Heart right ventricle (tissue), 16 donors: ENCODE results near the gene SCGB3A1. TPM values are rescaled to one million over a fixed set of nuclear protein-coding genes. Genes with fewer than 3 reads are reported as not detected.
A peak's percentile ranks its signal among the peaks of the same experiment; 100 is the strongest.

Experiments
- ATAC-seq, 8 donors: fragments of 200-7000 bp; cut with Tn5 transposase; one replicate each; pipeline ENCODE4 v1.9.1; 2020; ENCODE audit warnings: mild to moderate bottlenecking in 8 of 8, moderate library complexity in 8 of 8, moderate number of reproducible peaks in 1 of 8
- DNase-seq, 2 donors: peaks; one replicate each; pipeline ENCODE4 v3.0.0-alpha.2; 2020
- H3K27ac ChIP-seq, 10 donors: fragments of 200-600 bp; sonication (generic) in 2 of 10; one replicate each; pipeline versions ENCODE4 v1.5.0 to v1.8.0; 2020 to 2022; ENCODE audit warnings: mild to moderate bottlenecking in 3 of 10
- H3K27me3 ChIP-seq, 7 donors: fragments of 200-600 bp; one replicate each; pipeline ENCODE4 v1.8.0; 2021 to 2022; ENCODE audit warnings: mild to moderate bottlenecking in 2 of 7
- H3K36me3 ChIP-seq, 9 donors: fragments of 200-600 bp; sonication (generic) in 1 of 9; one replicate each; pipeline versions ENCODE4 v1.5.0 to v1.8.0; 2020 to 2022; ENCODE audit warnings: mild to moderate bottlenecking in 2 of 9
- H3K4me1 ChIP-seq, 9 donors: fragments of 200-600 bp; sonication (generic) in 1 of 9; one replicate each; pipeline versions ENCODE4 v1.5.0 to v1.8.0; 2020 to 2022; ENCODE audit warnings: mild to moderate bottlenecking in 4 of 9
- H3K4me3 ChIP-seq, 10 donors: fragments of 200-600 bp; sonication (generic) in 2 of 10; one replicate each; pipeline versions ENCODE4 v1.5.0 to v1.8.0; 2020 to 2022; ENCODE audit warnings: mild to moderate bottlenecking in 7 of 10, moderate library complexity in 2 of 10
- H3K9me3 ChIP-seq, 11 donors: fragments of 200-600 bp in 10 of 11; sonication (generic) in 2 of 11; one replicate each; pipeline versions ENCODE4 v1.5.0 to v1.8.0; 2013 to 2022; ENCODE audit warnings: mild to moderate bottlenecking in 2 of 11, control low read depth in 1 of 11, moderate library complexity in 1 of 11
- WGBS, 2 donors: extraction: QIAGEN DNeasy Blood & Tissue Kit; methylation state at CpG; one replicate each; pipeline ENCODE4 v1.1.7; 2013; ENCODE audit warnings: inconsistent platforms in 1 of 2; 5-methylcytosine and 5-hydroxymethylcytosine counted together
- intact Hi-C, 10 donors: fragments of 100-400 bp; cut with DNase I; formaldehyde crosslinking; loops; one replicate each; pipeline versions ENCODE4 v1.11.1 to v1.14.2; 2022
- long read RNA-seq, 3 donors: library from polyadenylated mRNA; unstranded; transcript quantifications; one replicate each; pipeline ENCODE4 v2.0.0, GENCODE V29; 2020 to 2021
- polyA plus RNA-seq, 2 donors: library from polyadenylated mRNA; stranded (reverse); fragments of 200-250 nt; gene quantifications; one replicate each; pipeline ENCODE4 v1.2.3, GENCODE V29; 2013
- total RNA-seq, 10 donors: library from RNA; stranded (reverse); fragmentation: NEBNext Ultra II Directional in 3 of 10; extraction: Animal tissue kit (Norgen Biotek cat#: 25700) in 3 of 10; gene quantifications; one replicate each; pipeline versions ENCODE4 v1.2.1 to v1.2.4, GENCODE V29; 2021 to 2023
- TF ChIP-seq, protein P1 (sequence below), 9 donors: fragments of 200-600 bp; sonication (generic) in 2 of 9; IDR thresholded peaks; one replicate each; pipeline versions ENCODE4 v1.5.0 to v1.8.0; 2021 to 2022; ENCODE audit warnings: antibody characterized with exemption in 9 of 9, mild to moderate bottlenecking in 5 of 9, moderate library complexity in 1 of 9
- donor health status: Arrhythmogenic right ventricular cardiomyopathy.
- donor health status: ischemic (EF 13 %, LVEDD 7.1; RV severe dilation, severe dysfunction).
- donor health status: healthy with polysubstance abuse.
- donor health status: DM: no; HTN: yes; CAD: no.
- donor health status: DM: no; HTN: no; CAD: no.
- donor health status: ischemic (EF 25% LVEDD 6.9; RV normal size, moderate dysfunction).
- donor health status: ischemic (EF 25% LVEDD 5.7; RV mildly dilated, moderate dysfunction).
- donor health status: healthy.
- donor health status: DM: yes; HTN: yes; CAD: no.
- donor health status: Ischemic cardiomyopathy.
- donor health status: ischemic (EF 35%, LVEDD 5.7; RV mildly dilated, moderate dysfunction).
- donor health status: nonischemic (EF 11% LVEDD 7.7; RV severe dilation, severe dysfunction).
- donor health status: DM: yes; HTN: yes; CAD: no.
- donor health status: PGD.
- donor health status: ischemic (EF 29% LVEDD 5.4; RV normal size, mild dysfunction).
- donor health status: nonischemic (EF 23%, LVEDD 6.1; RV moderate dilation, normal function).

Gene SCGB3A1, protein sequence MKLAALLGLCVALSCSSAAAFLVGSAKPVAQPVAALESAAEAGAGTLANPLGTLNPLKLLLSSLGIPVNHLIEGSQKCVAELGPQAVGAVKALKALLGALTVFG
- total RNA-seq (under 1 TPM in 3 of 10 donors, not detected in 7; 0.49 to 0.59 (median 0.53) TPM), polyA plus RNA-seq (under 1 TPM; 0.38 to 0.88 TPM)
- long read RNA-seq, donor 1 = 0 reads
- long read RNA-seq, donor 2 = 0 reads
- long read RNA-seq, donor 3 = 0 reads

DNA sequence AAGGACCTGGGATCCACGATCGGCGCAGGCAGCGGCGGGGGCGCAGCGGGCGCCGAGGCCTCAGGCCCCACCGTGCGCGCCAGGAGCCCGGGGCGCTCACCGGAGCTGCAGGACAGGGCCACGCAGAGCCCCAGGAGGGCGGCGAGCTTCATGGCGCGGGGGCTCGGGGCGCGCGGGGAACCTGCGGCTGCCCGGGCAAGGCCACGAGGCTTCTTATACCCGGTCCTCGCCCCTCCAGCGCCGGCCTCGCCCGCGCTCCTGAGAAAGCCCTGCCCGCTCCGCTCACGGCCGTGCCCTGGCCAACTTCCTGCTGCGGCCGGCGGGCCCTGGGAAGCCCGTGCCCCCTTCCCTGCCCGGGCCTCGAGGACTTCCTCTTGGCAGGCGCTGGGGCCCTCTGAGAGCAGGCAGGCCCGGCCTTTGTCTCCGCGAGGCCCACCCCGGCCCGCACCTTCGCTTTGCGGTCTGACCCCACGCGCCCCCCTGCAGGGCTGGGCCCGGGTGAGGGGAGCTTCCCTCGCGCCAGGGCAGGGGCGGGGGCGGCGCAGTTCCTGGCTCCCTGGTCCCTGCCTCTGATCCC, at the start of gene SCGB3A1:
Gene SCGB3A1 (minus strand): TSS at position 189 of the 577 bp plus-strand sequence. CDS start 37 bp downstream, at position 152.
- DNase-seq (no peak), ATAC-seq (peak in 4 of 8 donors; percentile 36 to 46 (median 42))
- Histone ChIP-seq H3K9me3 (no peaks in the 10 kb centered on the region), H3K36me3 (no peaks in the 10 kb centered on the region), H3K27ac (no peak within 1 kb of the TSS), H3K4me1 (peaks cover 0 to 23% (median 18%) of the 10 kb centered on the region in 9 donors), H3K27me3 (peaks cover 9 to 60% (median 37%) of the 10 kb centered on the region in 7 donors), H3K4me3 (peak within 1 kb of the TSS; percentile 18 to 55 (median 38))
- intact Hi-C loops = no loop called here
- TF ChIP-seq, protein P1, sequence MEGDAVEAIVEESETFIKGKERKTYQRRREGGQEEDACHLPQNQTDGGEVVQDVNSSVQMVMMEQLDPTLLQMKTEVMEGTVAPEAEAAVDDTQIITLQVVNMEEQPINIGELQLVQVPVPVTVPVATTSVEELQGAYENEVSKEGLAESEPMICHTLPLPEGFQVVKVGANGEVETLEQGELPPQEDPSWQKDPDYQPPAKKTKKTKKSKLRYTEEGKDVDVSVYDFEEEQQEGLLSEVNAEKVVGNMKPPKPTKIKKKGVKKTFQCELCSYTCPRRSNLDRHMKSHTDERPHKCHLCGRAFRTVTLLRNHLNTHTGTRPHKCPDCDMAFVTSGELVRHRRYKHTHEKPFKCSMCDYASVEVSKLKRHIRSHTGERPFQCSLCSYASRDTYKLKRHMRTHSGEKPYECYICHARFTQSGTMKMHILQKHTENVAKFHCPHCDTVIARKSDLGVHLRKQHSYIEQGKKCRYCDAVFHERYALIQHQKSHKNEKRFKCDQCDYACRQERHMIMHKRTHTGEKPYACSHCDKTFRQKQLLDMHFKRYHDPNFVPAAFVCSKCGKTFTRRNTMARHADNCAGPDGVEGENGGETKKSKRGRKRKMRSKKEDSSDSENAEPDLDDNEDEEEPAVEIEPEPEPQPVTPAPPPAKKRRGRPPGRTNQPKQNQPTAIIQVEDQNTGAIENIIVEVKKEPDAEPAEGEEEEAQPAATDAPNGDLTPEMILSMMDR (IDR thresholded peaks at IDR 0.05) = no peak
- WGBS, 2 donors = 4 to 6% methylated on average over 51 to 60 of the region's 60 CpGs

DNA sequence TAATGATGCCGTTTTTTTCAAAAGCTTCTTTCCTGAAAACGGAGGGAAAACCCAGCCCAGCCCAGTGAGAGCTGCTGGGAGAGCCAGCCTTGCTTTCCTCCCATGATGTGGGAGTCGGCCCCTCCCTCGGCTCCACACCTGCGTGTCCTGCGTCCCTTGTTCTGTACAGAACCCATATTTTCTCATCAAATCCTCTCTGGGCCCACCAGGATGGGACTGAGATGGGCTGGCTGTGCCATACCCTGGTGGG, 49.2 kb upstream of the SCGB3A1 start:
- Histone ChIP-seq H3K9me3 (no peaks in the 10 kb centered on the region), H3K36me3 (no peaks in the 10 kb centered on the region), H3K27me3 (peaks cover 0 to 20% (median 5%) of the 10 kb centered on the region in 7 donors), H3K4me3 (no peak overlapping the region), H3K27ac (peak overlapping the region in 1 of 10 donors; percentile 26), H3K4me1 (peaks cover 0 to 43% (median 12%) of the 10 kb centered on the region in 9 donors)
- ATAC-seq (no peak), DNase-seq (no peak)
- intact Hi-C loops = no loop called here
- WGBS, 2 donors = 66 to 77% methylated on average over 6 of the region's 6 CpGs
- TF ChIP-seq, protein P1 (IDR thresholded peaks at IDR 0.05) = no peak

DNA sequence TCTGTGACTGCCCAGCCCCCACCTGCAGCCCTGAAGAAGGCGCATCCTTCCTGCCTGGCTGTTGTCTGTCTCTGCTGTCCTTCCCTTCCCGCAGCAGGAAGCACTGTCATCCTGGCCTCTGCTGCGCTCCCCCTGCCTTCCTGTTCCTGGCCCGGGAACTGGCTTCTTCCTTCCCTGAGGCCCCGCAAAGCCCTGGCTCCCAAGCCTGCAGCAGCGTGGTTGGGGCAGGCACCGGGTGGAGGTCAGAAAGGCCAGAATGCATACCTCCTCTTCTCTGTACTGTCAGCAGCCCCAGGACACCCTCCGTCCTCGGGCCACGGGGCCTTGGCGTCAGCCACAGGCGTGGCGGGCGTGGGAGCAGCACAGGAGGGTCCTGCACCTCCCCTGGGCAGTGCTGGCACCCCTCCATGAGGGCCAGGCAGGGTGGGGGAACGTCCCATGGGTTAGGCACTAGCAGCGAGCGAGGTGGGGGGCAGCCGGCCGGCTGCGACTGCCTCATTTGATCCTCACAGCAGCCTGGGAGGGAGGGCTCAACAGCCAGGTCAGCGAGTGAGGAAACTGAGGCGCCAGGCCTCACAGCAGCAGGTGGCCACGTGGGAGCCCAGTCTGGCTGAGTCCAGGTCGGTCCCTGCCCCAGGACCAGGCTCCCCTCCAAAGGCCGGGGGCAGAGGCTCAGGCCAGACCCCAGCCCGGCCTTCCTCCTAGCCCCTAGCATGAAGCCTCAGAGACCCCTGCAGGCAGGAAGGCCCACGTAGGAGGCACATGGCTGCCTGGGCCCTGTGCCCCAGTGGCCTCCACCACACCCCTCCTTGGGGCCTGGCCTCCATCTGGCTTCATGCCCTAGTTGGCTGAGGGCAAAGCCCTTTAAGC, 48.7 kb upstream of the SCGB3A1 start:
- no peaks in the 10 kb centered on the region for H3K36me3 ChIP-seq
- TF ChIP-seq, protein P1 (IDR thresholded peaks at IDR 0.05) = no peak
- intact Hi-C loops = no loop called here
- no peaks in the 10 kb centered on the region for H3K9me3 ChIP-seq
- H3K27ac ChIP-seq = peak overlapping the region in 3 of 10 donors; percentile 20 to 36 (median 26)
- ATAC-seq (peak in 6 of 8 donors; percentile 19 to 43 (median 28)), DNase-seq (peak in 1 of 2 donors; percentile 4)
- 58 to 65% methylated on average over 27 of the region's 27 CpGs for WGBS, 2 donors
- no peak overlapping the region for H3K4me3 ChIP-seq
- peaks cover 0 to 15% (median 3%) of the 10 kb centered on the region in 7 donors for H3K27me3 ChIP-seq
- peaks cover 0 to 38% (median 7%) of the 10 kb centered on the region in 9 donors for H3K4me1 ChIP-seq

DNA sequence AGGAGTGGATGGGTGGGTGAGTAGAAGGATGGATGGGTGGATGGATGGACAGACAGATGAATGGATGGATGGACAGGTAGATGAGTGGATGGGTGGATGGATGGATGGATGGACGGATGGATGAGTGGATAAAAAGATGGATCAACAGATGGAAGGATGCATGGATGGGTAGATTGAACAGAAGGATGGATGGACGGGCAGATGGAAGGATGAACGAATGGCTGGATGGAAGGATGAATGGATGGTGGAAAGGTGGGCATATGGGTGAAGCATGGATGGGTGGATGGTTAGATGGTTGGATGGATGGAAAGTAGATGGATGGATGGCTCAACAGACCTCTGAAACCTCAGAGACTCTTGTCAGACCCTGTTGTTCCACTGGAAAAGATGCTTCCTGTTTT, 48.0 kb upstream of the SCGB3A1 start:
- TF ChIP-seq, protein P1 (IDR thresholded peaks at IDR 0.05) = no peak
- no peaks in the 10 kb centered on the region for H3K9me3 ChIP-seq
- ATAC-seq (no peak), DNase-seq (no peak)
- H3K4me3 ChIP-seq = no peak overlapping the region
- peaks cover 0 to 31% (median 6%) of the 10 kb centered on the region in 9 donors for H3K4me1 ChIP-seq
- intact Hi-C loops = no loop called here
- 63 to 64% methylated on average over 3 of the region's 3 CpGs for WGBS, 2 donors
- H3K27me3 ChIP-seq = peaks cover 0 to 15% (median 0%) of the 10 kb centered on the region in 7 donors
- H3K27ac ChIP-seq = no peak overlapping the region
- H3K36me3 ChIP-seq = no peaks in the 10 kb centered on the region
